Spleen (tissue), 11 donors: ENCODE results near the gene AMN. TPM values are rescaled to one million over a fixed set of nuclear protein-coding genes. Genes with fewer than 3 reads are reported as not detected.

Source experiments
- DNase-seq: peaks from one replicate; pipeline ENCODE4 v3.0.0-alpha.2; 2020
- H3K27ac ChIP-seq, 8 donors: fragments of 200-600 bp; sonication (generic) in 7 of 8; 1 replicate in 4 of 8; 2 replicates in 4 of 8; pipeline versions ENCODE4 v1.5.0 to v1.8.0; 2016 to 2021; ENCODE audit warnings: inconsistent platforms in 4 of 8, mild to moderate bottlenecking in 4 of 8, moderate library complexity in 1 of 8
- H3K27me3 ChIP-seq, 7 donors: fragments of 200-600 bp; sonication (generic) in 6 of 7; replicated peaks in 1 of 7; 1 replicate in 4 of 7; 2 replicates in 3 of 7; pipeline versions ENCODE4 v1.5.0 to v1.8.0; 2016 to 2021; ENCODE audit warnings: inconsistent platforms in 3 of 7, mild to moderate bottlenecking in 1 of 7
- H3K36me3 ChIP-seq, 6 donors: fragments of 200-600 bp; sonication (generic) in 5 of 6; 1 replicate in 4 of 6; 2 replicates in 2 of 6; pipeline versions ENCODE4 v1.5.0 to v1.8.0; 2016 to 2021; ENCODE audit warnings: inconsistent platforms in 2 of 6
- H3K4me1 ChIP-seq, 6 donors: fragments of 200-600 bp; sonication (generic) in 5 of 6; 1 replicate in 3 of 6; 2 replicates in 3 of 6; pipeline versions ENCODE4 v1.5.0 to v1.8.0; 2016 to 2021; ENCODE audit warnings: inconsistent platforms in 3 of 6
- H3K4me3 ChIP-seq, 8 donors: fragments of 200-600 bp; sonication (generic) in 7 of 8; 1 replicate in 4 of 8; 2 replicates in 4 of 8; pipeline versions ENCODE4 v1.5.0 to v1.8.0; 2016 to 2021; ENCODE audit warnings: inconsistent platforms in 4 of 8, mild to moderate bottlenecking in 4 of 8, moderate library complexity in 2 of 8
- H3K9me3 ChIP-seq, 8 donors: fragments of 200-600 bp; sonication (generic) in 7 of 8; 1 replicate in 4 of 8; 2 replicates in 4 of 8; pipeline versions ENCODE4 v1.5.0 to v1.8.0; 2016 to 2021; ENCODE audit warnings: inconsistent platforms in 4 of 8
- CTCF ChIP-seq, 11 experiments: fragments of 200-600 bp in 7 of 11; fragments of 450-650 bp in 4 of 11; sonication (generic) in 4 of 11; IDR thresholded peaks in 8 of 11; conservative IDR thresholded peaks in 3 of 11; 1 replicate in 7 of 11; 2 replicates in 4 of 11; pipeline versions ENCODE4 v1.4.0 to v1.8.0; 2016 to 2021; ENCODE audit warnings: antibody characterized with exemption in 11 of 11, inconsistent platforms in 4 of 11, mild to moderate bottlenecking in 1 of 11
- POLR2A ChIP-seq, 3 donors: fragments of 450-650 bp; IDR thresholded peaks; one replicate each; pipeline ENCODE4 v1.5.1; 2017; ENCODE audit warnings: antibody characterized with exemption in 3 of 3, mild to moderate bottlenecking in 1 of 3
- POLR2AphosphoS5 ChIP-seq, 3 donors: sonication (generic); formaldehyde crosslinking; IDR thresholded peaks; one replicate each; pipeline ENCODE4 v1.5.1; 2017; ENCODE audit warnings: antibody characterized with exemption in 3 of 3
- WGBS, 5 donors: extraction: QIAGEN DNeasy Blood & Tissue Kit in 3 of 5; methylation state at CpG; one replicate each; pipeline versions ENCODE4 v1.1.5 to v1.1.7; 2013 to 2018; 5-methylcytosine and 5-hydroxymethylcytosine counted together
- intact Hi-C: fragments of 100-400 bp; cut with DNase I; formaldehyde crosslinking; loops from one replicate; pipeline ENCODE4 v1.15.0; 2023; ENCODE audit warnings: low total_unique reads
- polyA plus RNA-seq, 3 donors: library from polyadenylated mRNA; stranded (reverse); fragments of 200-250 nt; gene quantifications; one replicate each; pipeline ENCODE4 v1.2.1, GENCODE V29; 2013
- total RNA-seq, 7 donors: library from RNA; depleted of rRNA in 3 of 7; stranded (reverse); fragments of >200 nt in 3 of 7; fragmentation: NEBNext Ultra II Directional in 4 of 7; extraction: Animal tissue kit (Norgen Biotek cat#: 25700) in 4 of 7; gene quantifications; one replicate each; pipeline versions ENCODE4 v1.1.0 to v1.2.1, GENCODE V29; 2016 to 2021
- donor health status: healthy with polysubstance abuse.
- donor health status: DM: no; HTN: no; CAD: no; lungs with moderate emphysema.
- donor health status: DM: no; HTN: no; CAD: no.
- donor health status: Bipolar disorder and iron deficiency.
- donor health status: healthy.
- donor health status: DM: no; HTN: no; CAD: no.
- donor health status: DM: yes; HTN: yes; CAD: no.

The AMN gene
- total and polyA plus RNA-seq, 10 donors: 0.65 to 3.0 (median 2.2) TPM

- intact Hi-C loops: no loop called here
- TF ChIP-seq POLR2AphosphoS5 (IDR thresholded peaks at IDR 0.05): no peak
- TF ChIP-seq POLR2A (IDR thresholded peaks at IDR 0.05): no peak
- TF ChIP-seq CTCF (IDR thresholded peaks at IDR 0.05 in 8 of 11, conservative IDR thresholded peaks at IDR 0.05 in 3 of 11): no peak
- H3K27me3 ChIP-seq: peaks cover 0 to 44% (median 28%) of the 10 kb centered on the region in 7 donors
- no peak overlapping the region for H3K27ac ChIP-seq
- DNase-seq: no peak
- no peaks in the 10 kb centered on the region for H3K9me3 ChIP-seq
- peaks cover 11 to 48% (median 38%) of the 10 kb centered on the region in 6 donors for H3K4me1 ChIP-seq
- H3K4me3 ChIP-seq: no peak overlapping the region
- H3K36me3 ChIP-seq: no peaks in the 10 kb centered on the region
- 90 to 100% (median 97%) methylated on average over 1 of the region's 1 CpG for WGBS, 5 donors
Measured at GRCh38 chr14:102920998-102921304, 1.5 kb upstream of the AMN start.

DNA sequence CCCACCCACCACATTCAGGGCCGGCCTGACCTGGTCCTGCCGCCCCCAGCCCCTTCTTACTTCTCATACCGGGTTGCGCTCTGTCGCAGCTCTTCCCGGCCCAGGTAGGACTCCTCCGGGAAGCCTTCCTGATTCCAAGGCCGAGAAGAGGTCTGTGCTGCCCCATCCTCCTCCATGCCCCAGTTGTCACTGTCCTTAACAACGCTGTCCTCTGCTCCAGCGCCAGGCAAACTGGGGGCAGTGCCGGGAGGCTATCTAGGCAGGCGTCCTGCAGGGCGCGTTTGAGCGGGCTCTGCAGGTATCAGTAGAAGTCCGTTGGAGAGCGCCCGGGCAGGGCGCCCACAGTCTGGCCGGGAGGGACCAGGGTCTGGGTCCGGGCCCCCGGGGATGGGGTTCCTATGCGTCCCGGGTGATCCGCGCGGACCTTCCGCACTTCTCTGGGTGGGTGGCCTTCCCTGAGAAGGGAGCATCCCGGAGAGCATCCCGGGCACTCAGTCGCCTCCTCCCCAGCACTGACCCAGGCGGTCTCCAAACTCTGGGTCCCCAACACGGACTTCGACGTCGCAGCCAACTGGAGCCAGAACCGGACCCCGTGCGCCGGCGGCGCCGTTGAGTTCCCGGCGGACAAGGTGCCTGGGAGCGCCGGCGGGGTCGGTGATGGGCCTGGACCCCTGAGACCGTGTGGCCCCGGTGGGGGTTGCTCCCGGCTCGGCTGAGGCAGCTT, 900 bp downstream of the AMN start:
- H3K27ac ChIP-seq: no peak overlapping the region
- no peaks in the 10 kb centered on the region for H3K9me3 ChIP-seq
- peak overlapping the region; percentile 7 to 64 (median 26) for H3K4me3 ChIP-seq
- H3K36me3 ChIP-seq: no peaks in the 10 kb centered on the region
- no peak for TF ChIP-seq POLR2A (IDR thresholded peaks at IDR 0.05)
- no peak for TF ChIP-seq CTCF (IDR thresholded peaks at IDR 0.05 in 8 of 11, conservative IDR thresholded peaks at IDR 0.05 in 3 of 11)
- TF ChIP-seq POLR2AphosphoS5 (IDR thresholded peaks at IDR 0.05): no peak
- peaks cover 0 to 67% (median 31%) of the 10 kb centered on the region in 7 donors for H3K27me3 ChIP-seq
- intact Hi-C loops: no loop called here
- no peak for DNase-seq
- peaks cover 11 to 34% (median 27%) of the 10 kb centered on the region in 6 donors for H3K4me1 ChIP-seq
- 9 to 12% (median 10%) methylated on average over 18 to 53 of the region's 53 CpGs for WGBS, 5 donors

DNA sequence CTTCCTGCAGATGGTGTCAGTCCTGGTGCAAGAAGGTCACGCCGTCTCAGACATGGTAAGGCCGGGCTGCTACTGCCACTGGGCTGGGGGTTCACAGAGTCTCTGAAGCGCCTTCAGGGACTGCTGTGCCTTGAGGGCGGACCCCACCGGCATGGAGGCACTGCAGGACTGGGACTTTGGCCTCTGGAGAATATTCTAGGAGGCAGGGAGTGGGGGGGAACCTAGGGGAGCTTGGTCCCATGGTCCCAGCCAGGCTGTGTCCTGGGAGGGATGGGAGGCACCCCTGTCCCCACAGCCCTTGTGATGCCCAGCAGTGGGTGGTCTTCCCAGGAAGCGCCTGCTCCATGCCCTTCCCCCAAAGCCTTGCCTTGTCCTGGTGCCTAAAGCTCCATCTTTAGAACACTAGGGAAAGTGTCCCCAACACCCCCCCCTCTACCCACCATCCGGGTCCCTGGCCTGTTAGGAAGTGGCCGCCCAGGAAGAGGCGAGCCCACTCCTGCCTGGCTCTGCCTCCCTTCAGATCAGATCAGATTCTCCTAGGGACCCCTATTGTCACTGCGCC, 1.5 kb downstream of the AMN start:
- intact Hi-C loops: no loop called here
- no peaks in the 10 kb centered on the region for H3K9me3 ChIP-seq
- 41 to 49% (median 44%) methylated on average over 10 to 11 of the region's 11 CpGs for WGBS, 5 donors
- TF ChIP-seq CTCF (IDR thresholded peaks at IDR 0.05 in 8 of 11, conservative IDR thresholded peaks at IDR 0.05 in 3 of 11) (no peak), POLR2A (IDR thresholded peaks at IDR 0.05) (no peak), POLR2AphosphoS5 (IDR thresholded peaks at IDR 0.05) (no peak)
- DNase-seq: no peak
- H3K4me3 ChIP-seq: peak overlapping the region in 2 of 8 donors; percentile 23 to 64
- H3K27me3 ChIP-seq: peaks cover 0 to 73% (median 38%) of the 10 kb centered on the region in 7 donors
- H3K36me3 ChIP-seq: no peaks in the 10 kb centered on the region
- H3K27ac ChIP-seq: no peak overlapping the region
- H3K4me1 ChIP-seq: peaks cover 16 to 40% (median 33%) of the 10 kb centered on the region in 6 donors
